H1 (cell line): ENCODE results near the gene ZSCAN29. TPM values are rescaled to one million over a fixed set of nuclear protein-coding genes. Genes with fewer than 3 reads are reported as not detected.

ENCODE experiments used
- CTCF ChIA-PET: fragments of 300-600 bp; sonication (Branson Sonifier 250); formaldehyde crosslinking; loops from one replicate; lab custom pipeline; 2021; ENCODE audit not compliant: partially characterized antibody; lab: Charles Lee
- POLR2A ChIA-PET: fragments of 300-600 bp; sonication (Branson Sonifier 250); formaldehyde crosslinking; loops from one replicate; lab custom pipeline; 2021; ENCODE audit warnings: inconsistent platforms; ENCODE audit not compliant: partially characterized antibody; lab: Charles Lee
- DNase-seq, 2 experiments: peaks; one replicate each; pipeline versions ENCODE4 v3.0.0 to v3.0.0-alpha.2; 2010 to 2022; ENCODE audit warnings: low spot score in 2 of 2, low read depth in 1 of 2, mixed read lengths in 1 of 2
- FAIRE-seq: peaks from 2 replicates; lab custom pipeline; 2011; peaks lifted over from hg19 to GRCh38; lab: Jason Lieb, UNC
- H2AFZ ChIP-seq: 2 replicates; pipeline ENCODE4 v1.8.1; 2012; ENCODE audit warnings: low read length, inconsistent platforms
- H2AK5ac ChIP-seq: 2 replicates; pipeline ENCODE4 v1.6.1; 2013; ENCODE audit warnings: low read depth, low read length
- H2BK120ac ChIP-seq: replicated peaks from 2 replicates; pipeline ENCODE3; 2013; ENCODE audit warnings: low read depth, low read length, inconsistent platforms
- H2BK12ac ChIP-seq: 2 replicates; pipeline ENCODE4 v1.6.1; 2013; ENCODE audit warnings: low read depth, low read length
- H2BK15ac ChIP-seq: 2 replicates; pipeline ENCODE4 v1.6.1; 2013; ENCODE audit warnings: low read length
- H2BK20ac ChIP-seq: 2 replicates; pipeline ENCODE4 v1.6.1; 2013; ENCODE audit warnings: low read length
- H2BK5ac ChIP-seq: 2 replicates; pipeline ENCODE4 v1.6.1; 2013; ENCODE audit warnings: low read depth, low read length
- H3K14ac ChIP-seq: 2 replicates; pipeline ENCODE4 v1.6.1; 2013; ENCODE audit warnings: inconsistent platforms; ENCODE audit not compliant: insufficient read length
- H3K18ac ChIP-seq: 2 replicates; pipeline ENCODE4 v1.6.1; 2013; ENCODE audit warnings: low read length; ENCODE audit errors: extremely low read depth
- H3K23ac ChIP-seq: 2 replicates; pipeline ENCODE4 v1.6.1; 2013; ENCODE audit warnings: inconsistent platforms; ENCODE audit not compliant: insufficient read length
- H3K23me2 ChIP-seq: 2 replicates; pipeline ENCODE4 v1.6.1; 2013; ENCODE audit warnings: low read depth, low read length
- H3K27ac ChIP-seq: 2 replicates; pipeline ENCODE4 v1.6.1; 2011; ENCODE audit warnings: low read depth, low read length, inconsistent platforms
- H3K27me3 ChIP-seq, 4 experiments: replicated peaks in 1 of 4; 1 replicate in 1 of 4; 2 replicates in 3 of 4; pipeline versions ENCODE4 v1.6.1 to v1.8.1; 2011 to 2013; ENCODE audit warnings: low read length in 3 of 4, mild to moderate bottlenecking in 3 of 4, inconsistent platforms in 2 of 4, mixed read lengths in 2 of 4, moderate library complexity in 1 of 4; ENCODE audit not compliant: control insufficient read depth in 3 of 4, insufficient read depth in 3 of 4; ENCODE audit errors: extremely low read depth in 1 of 4
- H3K36me3 ChIP-seq, 4 experiments: 2 replicates each; pipeline versions ENCODE4 v1.6.1 to v1.8.1; 2011 to 2013; ENCODE audit warnings: mild to moderate bottlenecking in 4 of 4, low read length in 3 of 4, moderate library complexity in 2 of 4, control low read depth in 1 of 4, inconsistent platforms in 1 of 4; ENCODE audit not compliant: insufficient read depth in 4 of 4, control insufficient read depth in 2 of 4
- H3K4ac ChIP-seq: replicated peaks from 2 replicates; pipeline ENCODE3; 2013; ENCODE audit warnings: low read length, low read depth, mixed read lengths, inconsistent platforms; ENCODE audit not compliant: insufficient read length
- H3K4me1 ChIP-seq, 4 experiments: replicated peaks in 1 of 4; 1 replicate in 1 of 4; 2 replicates in 3 of 4; pipeline versions ENCODE4 v1.6.1 to v1.8.1; 2011 to 2013; ENCODE audit warnings: low read length in 3 of 4, inconsistent platforms in 2 of 4, mixed read lengths in 1 of 4; ENCODE audit not compliant: insufficient read depth in 4 of 4, control insufficient read depth in 3 of 4
- H3K4me2 ChIP-seq, 2 experiments: 2 replicates each; pipeline versions ENCODE4 v1.6.1 to v1.8.1; 2011 to 2013; ENCODE audit warnings: low read depth in 2 of 2, low read length in 2 of 2, control low read depth in 1 of 2, inconsistent platforms in 1 of 2, mild to moderate bottlenecking in 1 of 2; ENCODE audit not compliant: insufficient read depth in 1 of 2
- H3K4me3 ChIP-seq, 4 experiments: fragments of 200-600, 300-600 bp in 1 of 4; sonication (generic), shearing (Covaris generic), sonication (Bioruptor Twin) in 1 of 4; 2 replicates each; pipeline versions ENCODE4 v1.5.1 to v1.8.1; 2011 to 2016; ENCODE audit warnings: low read length in 4 of 4, low read depth in 3 of 4, control low read depth in 2 of 4, inconsistent platforms in 2 of 4, mild to moderate bottlenecking in 2 of 4, mixed read lengths in 1 of 4, moderate library complexity in 1 of 4; ENCODE audit not compliant: insufficient read depth in 2 of 4; ENCODE audit errors: extremely low read depth in 1 of 4
- H3K56ac ChIP-seq: replicated peaks from 2 replicates; pipeline ENCODE3; 2013; ENCODE audit warnings: low read depth, mild to moderate bottlenecking, mixed read lengths, low read length, inconsistent platforms; ENCODE audit not compliant: insufficient read length
- H3K79me1 ChIP-seq: 2 replicates; pipeline ENCODE4 v1.6.1; 2013; ENCODE audit warnings: low read depth, low read length, control low read depth
- H3K79me2 ChIP-seq, 2 experiments: 2 replicates each; pipeline versions ENCODE4 v1.6.1 to v1.8.1; 2012 to 2013; ENCODE audit warnings: low read length in 2 of 2, mild to moderate bottlenecking in 2 of 2, inconsistent platforms in 1 of 2; ENCODE audit not compliant: insufficient read depth in 2 of 2, control insufficient read depth in 1 of 2
- H3K9ac ChIP-seq, 4 experiments: replicated peaks in 1 of 4; 1 replicate in 1 of 4; 2 replicates in 3 of 4; pipeline versions ENCODE4 v1.6.1 to v1.8.1; 2011 to 2013; ENCODE audit warnings: low read depth in 3 of 4, low read length in 3 of 4, control low read depth in 2 of 4, mild to moderate bottlenecking in 2 of 4, moderate library complexity in 2 of 4, inconsistent platforms in 1 of 4; ENCODE audit errors: extremely low read depth in 1 of 4
- H3K9me3 ChIP-seq, 2 experiments: 2 replicates each; pipeline versions ENCODE4 v1.6.1 to v1.8.1; 2012 to 2013; ENCODE audit warnings: mild to moderate bottlenecking in 2 of 2, moderate library complexity in 2 of 2, control low read depth in 1 of 2, inconsistent platforms in 1 of 2, low read depth in 1 of 2, low read length in 1 of 2, mixed read lengths in 1 of 2; ENCODE audit not compliant: insufficient read depth in 2 of 2
- H4K20me1 ChIP-seq, 2 experiments: replicated peaks in 1 of 2; 2 replicates each; pipeline versions ENCODE3 to v1.8.1; 2011 to 2013; ENCODE audit warnings: inconsistent platforms in 2 of 2, low read length in 2 of 2, mild to moderate bottlenecking in 1 of 2; ENCODE audit not compliant: insufficient read depth in 2 of 2, control insufficient read depth in 1 of 2
- H4K5ac ChIP-seq: 2 replicates; pipeline ENCODE4 v1.6.1; 2013; ENCODE audit warnings: low read length, low read depth, mixed read lengths, inconsistent platforms; ENCODE audit not compliant: insufficient read length
- H4K8ac ChIP-seq: 2 replicates; pipeline ENCODE4 v1.8.0; 2013; ENCODE audit warnings: mild to moderate bottlenecking, moderate library complexity, low read length, inconsistent platforms; ENCODE audit not compliant: insufficient read depth; ENCODE audit errors: extremely low read depth
- H4K91ac ChIP-seq: replicated peaks from 2 replicates; pipeline ENCODE3; 2013; ENCODE audit warnings: low read length, mixed read lengths, inconsistent platforms; ENCODE audit not compliant: insufficient read length
- ATF3 ChIP-seq: IDR thresholded peaks from 2 replicates; pipeline ENCODE4 v1.6.1; 2011; ENCODE audit warnings: low read depth, mild to moderate bottlenecking, low read length; ENCODE audit not compliant: insufficient read depth
- POU5F1 ChIP-seq: IDR thresholded peaks from 2 replicates; pipeline ENCODE4 v1.6.1; 2011; ENCODE audit warnings: low read depth, mild to moderate bottlenecking, low read length, moderate library complexity
- RBBP5 ChIP-seq: IDR thresholded peaks from 2 replicates; pipeline ENCODE4 v1.7.1; 2012; ENCODE audit warnings: low read depth, mild to moderate bottlenecking, inconsistent platforms, low read length, moderate library complexity, borderline replicate concordance
- SIX5 ChIP-seq: IDR thresholded peaks from 2 replicates; pipeline ENCODE4 v1.6.1; 2011; ENCODE audit warnings: mild to moderate bottlenecking, low read depth, low read length
- SRF ChIP-seq: IDR thresholded peaks from 2 replicates; pipeline ENCODE4 v1.6.1; 2011; ENCODE audit warnings: mild to moderate bottlenecking, low read depth, low read length, moderate library complexity
- ZNF274 ChIP-seq: IDR thresholded peaks from 2 replicates; pipeline ENCODE4 v1.7.0; 2012; ENCODE audit warnings: low read length, borderline replicate concordance; ENCODE audit errors: extremely low read depth
- WGBS, 2 experiments: shearing (Covaris generic) in 1 of 2; methylation state at CpG; one replicate each; pipeline versions ENCODE4 v1.1.6 to v1.1.7; 2013 to 2015; ENCODE audit warnings: low lambda C conversion rate in 2 of 2, mixed read lengths in 2 of 2, inconsistent platforms in 1 of 2, low coverage in 1 of 2, missing lambda C conversion rate in 1 of 2; ENCODE audit not compliant: insufficient replicate concordance in 2 of 2, insufficient coverage in 1 of 2, insufficient read length in 1 of 2; ENCODE audit errors: extremely low coverage in 1 of 2, missing lambda C conversion rate in 1 of 2; 5-methylcytosine and 5-hydroxymethylcytosine counted together
- polyA plus RNA-seq, 7 experiments: library from polyadenylated mRNA; depleted of rRNA in 3 of 7; stranded (reverse) in 5 of 7; unstranded in 2 of 7; fragments of >200 nt in 5 of 7; fragments of 200-250 nt in 2 of 7; gene quantifications; 1 replicate in 5 of 7; 2 replicates in 1 of 7; 4 replicates in 1 of 7; pipeline versions ENCODE4 v1.2.1 to v1.2.3, GENCODE V29; 2011 to 2013; ENCODE audit warnings: missing spikeins in 2 of 7, mixed read lengths in 2 of 7
- total RNA-seq: library from RNA; stranded (reverse); fragmentation: NEBNext Ultra II Directional; extraction: Animal tissue kit (Norgen Biotek cat#: 25700); gene quantifications from 2 replicates; pipeline ENCODE4 v1.2.1, GENCODE V29; 2021

Gene ZSCAN29
- total and polyA plus RNA-seq, 2 of the 8 experiments (the other 6 are each of a cell fraction or from before 2014, with no cell fraction given), result 6.4 to 41.3 TPM

DNA sequence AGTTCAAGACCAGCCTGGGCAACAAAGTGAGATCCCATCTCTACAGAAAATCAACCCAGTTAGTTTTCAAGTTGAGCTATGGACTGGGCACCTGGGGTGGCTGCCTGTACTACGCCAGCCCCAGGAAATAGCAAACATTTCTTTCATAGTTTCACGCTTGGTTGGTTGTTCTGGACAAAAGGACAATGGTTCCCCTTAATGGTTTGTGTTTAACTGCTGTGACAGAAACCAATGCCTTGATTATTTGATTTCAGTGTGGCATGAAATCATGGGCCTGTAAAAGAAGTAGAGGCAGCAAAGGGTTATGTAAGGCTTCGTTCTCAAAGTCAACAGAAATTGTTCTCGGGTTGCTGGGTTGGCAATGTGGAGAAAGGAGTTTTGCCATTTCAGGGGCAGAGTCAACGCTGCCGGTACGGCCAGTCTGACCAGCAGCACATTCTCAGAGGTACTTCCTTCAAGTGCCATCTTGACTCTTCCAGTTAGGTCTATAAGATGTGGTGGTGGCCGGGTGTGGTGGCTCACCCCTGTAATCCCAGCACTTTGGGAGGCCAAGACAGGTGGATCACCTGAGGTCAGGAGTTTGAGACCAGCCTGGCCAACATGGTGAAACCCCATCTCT lies 53.2 kb downstream of the ZSCAN29 start:
- no peak overlapping the region for H2AK5ac ChIP-seq
- no peak overlapping the region for H2BK15ac ChIP-seq
- no peak overlapping the region for H3K56ac ChIP-seq
- no peak overlapping the region for H4K5ac ChIP-seq
- H3K27me3 ChIP-seq, result no peaks in the 10 kb centered on the region; a peak in 2 of 7 replicates
- no peaks in the 10 kb centered on the region for H3K36me3 ChIP-seq
- H2AFZ ChIP-seq, result no peak overlapping the region
- no peak overlapping the region for H2BK5ac ChIP-seq
- CTCF ChIA-PET, result interaction anchor here (1.1 to 1.6 kb wide), 3 partner anchors 11 to 59 kb away, joined by 3 to 4 read pairs (median 3); no protein-coding TSS in a partner anchor
- peaks cover 0 to 3% (median 2%) of the 10 kb centered on the region in 4 experiments; a peak in 2 of 7 replicates for H3K4me1 ChIP-seq
- FAIRE-seq (no peak), DNase-seq (no peak)
- no peak overlapping the region for H3K4me3 ChIP-seq
- no peak overlapping the region for H3K14ac ChIP-seq
- H4K20me1 ChIP-seq, result no peaks in the 10 kb centered on the region
- H4K91ac ChIP-seq, result no peak overlapping the region
- H2BK12ac ChIP-seq, result no peak overlapping the region
- H3K9me3 ChIP-seq, result no peaks in the 10 kb centered on the region
- TF ChIP-seq SRF, result no peak
- no peak for TF ChIP-seq ATF3
- no peak for TF ChIP-seq RBBP5
- no peak for TF ChIP-seq ZNF274
- no peak for TF ChIP-seq SIX5
- TF ChIP-seq POU5F1, result no peak
- no peak overlapping the region for H3K27ac ChIP-seq
- WGBS, 2 experiments, result 85% methylated on average over 8 of the region's 8 CpGs; no CpG with 5 or more reads in 1 of the 2 experiments
- H3K79me2 ChIP-seq, result no peaks in the 10 kb centered on the region
- POLR2A ChIA-PET, result no interaction called here
- no peak overlapping the region for H3K4ac ChIP-seq
- H3K79me1 ChIP-seq, result no peaks in the 10 kb centered on the region
- no peak overlapping the region for H3K9ac ChIP-seq
- H3K4me2 ChIP-seq, result no peak overlapping the region
- H3K18ac ChIP-seq, result no peak overlapping the region
- H2BK120ac ChIP-seq, result no peak overlapping the region
- H3K23ac ChIP-seq, result no peak overlapping the region
- H2BK20ac ChIP-seq, result no peak overlapping the region
- no peak overlapping the region for H4K8ac ChIP-seq
- H3K23me2 ChIP-seq, result no peaks in the 10 kb centered on the region
